ENCODE measurements around the gene PDCD10. TPM values are rescaled to one million over a fixed set of nuclear protein-coding genes. Genes with fewer than 3 reads are reported as not detected.

PDCD10 gene
- polyA plus RNA-seq, 1 donor from 2014 or later, result 79.1 TPM

DNA sequence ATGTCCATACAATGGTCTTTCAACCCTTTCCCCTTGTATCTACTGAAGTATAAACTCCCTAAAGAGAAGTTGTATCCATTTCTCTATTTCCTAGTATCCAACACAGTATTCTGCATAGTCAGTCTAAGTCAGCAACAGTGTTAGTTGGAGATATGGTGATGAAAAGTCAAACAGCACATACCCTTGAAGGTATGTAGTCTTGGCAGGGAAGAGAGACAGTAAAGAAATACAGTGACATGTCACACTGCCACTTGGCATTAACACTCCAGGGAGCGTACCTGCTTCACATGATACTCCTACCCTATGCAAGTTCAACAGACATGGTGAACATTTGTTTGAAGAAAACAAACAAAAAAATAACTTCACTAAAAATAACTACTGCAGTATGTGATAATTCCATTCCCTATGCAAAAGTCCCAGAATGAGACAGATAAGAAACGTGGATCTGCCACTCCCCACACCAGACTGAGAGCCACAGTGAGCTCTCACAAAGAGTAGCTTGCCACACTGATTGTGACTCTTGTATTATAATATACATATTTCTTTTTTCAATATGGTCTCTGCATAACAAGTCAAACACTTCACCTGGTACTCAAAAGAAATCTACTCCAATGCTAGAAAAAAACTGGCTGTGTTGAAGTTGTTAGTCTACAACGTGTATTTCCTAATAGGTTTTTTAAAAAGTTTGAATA is 5.9 kb downstream of the PDCD10 start:
- no peak overlapping the region for H3K9ac ChIP-seq (ENCODE audit: low read length)
- H3K9me2 ChIP-seq (ENCODE audit: insufficient read depth, low read length), result no peaks in the 10 kb centered on the region
- no peaks in the 10 kb centered on the region for H3F3A ChIP-seq (ENCODE audit: insufficient read depth, low read length, poor library complexity, severe bottlenecking)
- no peaks in the 10 kb centered on the region for H3K36me3 ChIP-seq (ENCODE audit: insufficient read depth, low read length)
- H3K27ac ChIP-seq (ENCODE audit: low read length), result no peak overlapping the region
- H3K79me2 ChIP-seq (replicated peaks; ENCODE audit: insufficient read depth, low read length), result peaks cover 86% of the 10 kb centered on the region
- no peak overlapping the region for H3K4me2 ChIP-seq (ENCODE audit: low read length)
- no peaks in the 10 kb centered on the region for H3K9me3 ChIP-seq (ENCODE audit: low read length)
- TF ChIP-seq RAD21 (conservative IDR thresholded peaks at IDR 0.05) (no peak), EZH2 (IDR thresholded peaks at IDR 0.05; ENCODE audit: borderline replicate concordance, insufficient read depth, low read length, poor library complexity, severe bottlenecking) (no peak), TAF1 (IDR thresholded peaks at IDR 0.05; ENCODE audit: low read depth) (no peak), MXI1 (conservative IDR thresholded peaks at IDR 0.05; ENCODE audit: poor library complexity, severe bottlenecking) (no peak), SMC3 (conservative IDR thresholded peaks at IDR 0.05; ENCODE audit: poor library complexity) (no peak), POLR2AphosphoS5 (IDR thresholded peaks at IDR 0.05) (no peak), EP300 (conservative IDR thresholded peaks at IDR 0.05; ENCODE audit: poor library complexity, severe bottlenecking) (no peak)
- TF ChIP-seq, protein P1, sequence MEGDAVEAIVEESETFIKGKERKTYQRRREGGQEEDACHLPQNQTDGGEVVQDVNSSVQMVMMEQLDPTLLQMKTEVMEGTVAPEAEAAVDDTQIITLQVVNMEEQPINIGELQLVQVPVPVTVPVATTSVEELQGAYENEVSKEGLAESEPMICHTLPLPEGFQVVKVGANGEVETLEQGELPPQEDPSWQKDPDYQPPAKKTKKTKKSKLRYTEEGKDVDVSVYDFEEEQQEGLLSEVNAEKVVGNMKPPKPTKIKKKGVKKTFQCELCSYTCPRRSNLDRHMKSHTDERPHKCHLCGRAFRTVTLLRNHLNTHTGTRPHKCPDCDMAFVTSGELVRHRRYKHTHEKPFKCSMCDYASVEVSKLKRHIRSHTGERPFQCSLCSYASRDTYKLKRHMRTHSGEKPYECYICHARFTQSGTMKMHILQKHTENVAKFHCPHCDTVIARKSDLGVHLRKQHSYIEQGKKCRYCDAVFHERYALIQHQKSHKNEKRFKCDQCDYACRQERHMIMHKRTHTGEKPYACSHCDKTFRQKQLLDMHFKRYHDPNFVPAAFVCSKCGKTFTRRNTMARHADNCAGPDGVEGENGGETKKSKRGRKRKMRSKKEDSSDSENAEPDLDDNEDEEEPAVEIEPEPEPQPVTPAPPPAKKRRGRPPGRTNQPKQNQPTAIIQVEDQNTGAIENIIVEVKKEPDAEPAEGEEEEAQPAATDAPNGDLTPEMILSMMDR (IDR thresholded peaks at IDR 0.05; ENCODE audit: poor library complexity, severe bottlenecking), result no peak
- TF ChIP-seq, protein P2, sequence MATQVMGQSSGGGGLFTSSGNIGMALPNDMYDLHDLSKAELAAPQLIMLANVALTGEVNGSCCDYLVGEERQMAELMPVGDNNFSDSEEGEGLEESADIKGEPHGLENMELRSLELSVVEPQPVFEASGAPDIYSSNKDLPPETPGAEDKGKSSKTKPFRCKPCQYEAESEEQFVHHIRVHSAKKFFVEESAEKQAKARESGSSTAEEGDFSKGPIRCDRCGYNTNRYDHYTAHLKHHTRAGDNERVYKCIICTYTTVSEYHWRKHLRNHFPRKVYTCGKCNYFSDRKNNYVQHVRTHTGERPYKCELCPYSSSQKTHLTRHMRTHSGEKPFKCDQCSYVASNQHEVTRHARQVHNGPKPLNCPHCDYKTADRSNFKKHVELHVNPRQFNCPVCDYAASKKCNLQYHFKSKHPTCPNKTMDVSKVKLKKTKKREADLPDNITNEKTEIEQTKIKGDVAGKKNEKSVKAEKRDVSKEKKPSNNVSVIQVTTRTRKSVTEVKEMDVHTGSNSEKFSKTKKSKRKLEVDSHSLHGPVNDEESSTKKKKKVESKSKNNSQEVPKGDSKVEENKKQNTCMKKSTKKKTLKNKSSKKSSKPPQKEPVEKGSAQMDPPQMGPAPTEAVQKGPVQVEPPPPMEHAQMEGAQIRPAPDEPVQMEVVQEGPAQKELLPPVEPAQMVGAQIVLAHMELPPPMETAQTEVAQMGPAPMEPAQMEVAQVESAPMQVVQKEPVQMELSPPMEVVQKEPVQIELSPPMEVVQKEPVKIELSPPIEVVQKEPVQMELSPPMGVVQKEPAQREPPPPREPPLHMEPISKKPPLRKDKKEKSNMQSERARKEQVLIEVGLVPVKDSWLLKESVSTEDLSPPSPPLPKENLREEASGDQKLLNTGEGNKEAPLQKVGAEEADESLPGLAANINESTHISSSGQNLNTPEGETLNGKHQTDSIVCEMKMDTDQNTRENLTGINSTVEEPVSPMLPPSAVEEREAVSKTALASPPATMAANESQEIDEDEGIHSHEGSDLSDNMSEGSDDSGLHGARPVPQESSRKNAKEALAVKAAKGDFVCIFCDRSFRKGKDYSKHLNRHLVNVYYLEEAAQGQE (IDR thresholded peaks at IDR 0.05; ENCODE audit: borderline replicate concordance), result no peak
- no peaks in the 10 kb centered on the region for H3K27me3 ChIP-seq (ENCODE audit: insufficient read depth, low read depth, low read length)
- H4K20me1 ChIP-seq (ENCODE audit: insufficient read depth), result no peaks in the 10 kb centered on the region
- H3K4me3 ChIP-seq (ENCODE audit: low read length), result no peak overlapping the region
- no peak overlapping the region for H2AFZ ChIP-seq (ENCODE audit: low read depth, low read length)

DNA sequence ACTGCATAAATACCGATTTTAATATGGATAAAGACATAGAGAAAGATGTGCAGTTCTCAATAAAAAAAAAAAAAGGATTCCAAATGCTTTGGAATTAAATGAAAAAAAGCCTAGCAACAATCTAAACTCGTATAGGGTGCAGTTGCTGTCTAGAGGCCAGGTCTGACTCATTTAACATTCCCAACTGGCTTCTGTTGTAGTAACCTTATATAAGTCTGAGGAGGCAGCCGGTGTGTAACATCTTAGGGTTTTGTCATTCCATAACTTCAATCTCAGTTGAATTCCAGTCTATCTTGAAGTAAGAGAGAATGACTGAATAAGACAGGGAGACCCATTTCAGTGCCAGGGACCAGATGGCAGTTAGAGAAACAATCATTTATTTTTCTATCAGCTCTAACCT is 6.5 kb downstream of the PDCD10 start:
- Histone ChIP-seq H2AFZ (ENCODE audit: low read depth, low read length) (no peak overlapping the region), H3K9ac (ENCODE audit: low read length) (no peak overlapping the region), H3K27ac (ENCODE audit: low read length) (no peak overlapping the region), H3K36me3 (ENCODE audit: insufficient read depth, low read length) (no peaks in the 10 kb centered on the region), H3F3A (ENCODE audit: insufficient read depth, low read length, poor library complexity, severe bottlenecking) (no peaks in the 10 kb centered on the region), H3K9me3 (ENCODE audit: low read length) (no peaks in the 10 kb centered on the region), H4K20me1 (ENCODE audit: insufficient read depth) (no peaks in the 10 kb centered on the region), H3K79me2 (replicated peaks; ENCODE audit: insufficient read depth, low read length) (peaks cover 80% of the 10 kb centered on the region), H3K4me3 (ENCODE audit: low read length) (no peak overlapping the region), H3K27me3 (ENCODE audit: insufficient read depth, low read depth, low read length) (no peaks in the 10 kb centered on the region), H3K4me2 (ENCODE audit: low read length) (no peak overlapping the region), H3K9me2 (ENCODE audit: insufficient read depth, low read length) (no peaks in the 10 kb centered on the region)
- TF ChIP-seq SMC3 (conservative IDR thresholded peaks at IDR 0.05; ENCODE audit: poor library complexity), result no peak
- TF ChIP-seq EP300 (conservative IDR thresholded peaks at IDR 0.05; ENCODE audit: poor library complexity, severe bottlenecking), result no peak
- no peak for TF ChIP-seq EZH2 (IDR thresholded peaks at IDR 0.05; ENCODE audit: borderline replicate concordance, insufficient read depth, low read length, poor library complexity, severe bottlenecking)
- TF ChIP-seq POLR2AphosphoS5 (IDR thresholded peaks at IDR 0.05), result no peak
- no peak for TF ChIP-seq RAD21 (conservative IDR thresholded peaks at IDR 0.05)
- TF ChIP-seq, protein P1 (IDR thresholded peaks at IDR 0.05; ENCODE audit: poor library complexity, severe bottlenecking), result no peak

Measured in neural cell (in vitro differentiated cells).